HG03060 (cell line): Measurements from ENCODE around the gene EXOC3L4.
"Not testable (repeated sequence)": the region's sequence is repeated elsewhere in the genome, so short reads cannot be mapped to it uniquely, and the experiment has no call there.

Source experiments
- ATAC-seq: cut with Tn5 transposase; IDR thresholded peaks from one replicate; pipeline ENCODE4 v1.9.1; 2021; ENCODE audit warnings: low read depth, moderate number of reproducible peaks; ENCODE audit not compliant: unreplicated experiment

The EXOC3L4 gene

DNA sequence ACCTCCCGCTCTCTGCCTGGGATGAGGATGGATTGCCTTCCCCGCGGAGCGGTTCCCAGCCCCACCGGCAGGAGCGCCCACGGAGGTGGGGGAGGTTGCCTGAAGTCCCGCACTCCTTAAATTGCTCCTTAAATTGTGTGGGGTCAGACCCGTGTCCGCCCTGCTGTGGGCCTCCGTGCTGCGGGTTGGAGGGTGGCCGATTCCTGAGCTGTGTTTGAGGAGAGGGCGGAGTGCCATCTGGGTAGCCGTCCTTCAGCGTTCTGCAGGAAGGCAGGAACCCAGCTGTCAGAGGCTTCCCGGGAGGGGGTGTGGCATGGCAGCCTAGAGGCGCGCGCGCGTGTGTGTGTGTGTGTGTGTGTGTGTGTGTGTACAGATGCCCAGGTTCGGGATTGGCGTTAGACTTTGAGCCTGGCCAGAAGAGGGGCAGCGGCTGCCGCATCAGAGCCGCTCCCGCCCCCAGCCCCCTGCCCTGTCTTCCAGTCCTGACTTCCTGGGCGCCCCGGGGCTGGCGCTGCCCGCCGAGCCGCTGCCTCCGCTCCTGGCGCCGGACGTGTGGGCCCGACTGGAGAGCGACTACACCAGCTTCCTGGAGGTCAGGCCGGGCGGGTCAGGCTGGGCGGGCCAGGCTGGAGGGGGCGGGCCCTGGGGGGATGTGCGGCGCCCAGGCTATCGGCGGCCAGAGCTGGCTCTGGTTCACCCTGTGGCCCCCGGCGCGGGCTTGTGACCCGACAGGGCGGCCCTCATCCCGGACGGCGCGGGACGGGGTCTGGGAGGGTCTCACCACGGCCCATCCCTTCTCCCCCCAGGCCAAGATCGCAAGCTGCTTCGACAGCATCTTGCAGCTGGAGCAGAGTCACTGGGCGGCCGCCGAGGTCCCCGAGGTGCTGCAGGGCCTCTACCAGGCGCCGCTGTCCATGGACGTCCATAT, 9.2 kb downstream of the EXOC3L4 start:
- no peak for ATAC-seq

DNA sequence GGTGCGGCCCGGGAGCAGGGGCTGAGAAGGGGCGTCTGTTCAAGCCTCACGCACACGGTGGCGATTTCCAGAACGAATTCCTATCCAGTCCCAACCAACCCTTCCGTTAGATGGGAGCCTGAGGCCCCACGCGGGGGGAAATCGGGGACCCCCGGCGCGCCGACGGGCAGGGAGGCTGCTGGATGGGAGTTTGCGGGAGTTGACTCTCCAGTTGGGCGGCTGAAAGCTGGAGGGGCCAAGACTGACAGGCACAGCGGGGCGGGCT, 9.8 kb downstream of the EXOC3L4 start:
- ATAC-seq: no peak

- ATAC-seq: no peak
Observed at GRCh38 chr14:103104654-103105452, 10.3 kb downstream of the EXOC3L4 start.

DNA sequence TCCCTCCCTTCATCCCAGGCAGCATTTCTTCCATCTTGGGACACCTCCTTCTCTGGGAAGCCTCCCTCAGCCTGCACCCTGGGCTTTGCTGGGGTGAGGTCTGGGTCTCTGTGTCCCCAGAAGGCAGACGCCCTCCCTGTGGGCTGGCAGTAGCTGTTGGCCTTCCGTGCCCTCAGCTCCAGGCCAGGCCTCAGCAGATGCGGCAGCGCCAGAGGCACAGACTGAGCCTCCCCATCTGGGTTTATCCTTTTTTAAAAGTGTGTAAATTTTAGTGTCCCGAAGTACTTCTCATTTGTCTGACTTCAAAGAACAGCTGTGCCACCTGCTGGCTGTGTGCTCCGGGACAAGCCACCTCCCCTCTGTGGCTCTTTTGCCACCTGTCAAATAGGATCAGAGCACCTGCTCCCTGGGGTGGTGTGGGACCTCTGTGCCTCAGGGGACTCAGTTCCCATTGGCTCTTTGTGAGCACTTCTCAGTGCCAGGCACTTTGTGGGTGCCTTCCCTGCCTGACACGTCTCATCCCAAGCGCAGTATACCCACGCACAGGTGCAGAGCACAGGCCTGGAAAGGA, 11.1 kb downstream of the EXOC3L4 start:
- no peak for ATAC-seq

DNA sequence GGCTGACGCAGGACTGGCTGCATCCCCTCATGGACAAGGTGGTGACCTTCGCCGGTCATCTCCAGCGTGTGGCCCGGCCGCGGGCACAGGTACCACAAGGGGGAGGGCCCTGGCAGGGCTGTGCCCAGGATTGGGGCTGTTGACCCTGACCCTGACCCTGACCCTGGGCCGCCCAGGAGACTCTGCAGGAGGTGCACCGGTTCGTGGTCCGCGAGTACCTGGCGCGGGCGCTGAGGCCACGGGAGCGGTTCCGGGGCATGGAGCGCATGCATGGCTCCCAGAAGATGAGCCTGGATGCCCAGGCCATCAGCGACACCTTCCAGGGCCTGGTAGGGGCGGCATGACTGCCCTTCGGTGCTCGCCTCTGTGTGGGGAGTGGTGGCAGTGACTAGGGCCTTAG, 12.9 kb downstream of the EXOC3L4 start:
- ATAC-seq: no peak

GRCh38 chr14:103107941-103108748, 13.6 kb downstream of the EXOC3L4 start:
- ATAC-seq: no peak

DNA sequence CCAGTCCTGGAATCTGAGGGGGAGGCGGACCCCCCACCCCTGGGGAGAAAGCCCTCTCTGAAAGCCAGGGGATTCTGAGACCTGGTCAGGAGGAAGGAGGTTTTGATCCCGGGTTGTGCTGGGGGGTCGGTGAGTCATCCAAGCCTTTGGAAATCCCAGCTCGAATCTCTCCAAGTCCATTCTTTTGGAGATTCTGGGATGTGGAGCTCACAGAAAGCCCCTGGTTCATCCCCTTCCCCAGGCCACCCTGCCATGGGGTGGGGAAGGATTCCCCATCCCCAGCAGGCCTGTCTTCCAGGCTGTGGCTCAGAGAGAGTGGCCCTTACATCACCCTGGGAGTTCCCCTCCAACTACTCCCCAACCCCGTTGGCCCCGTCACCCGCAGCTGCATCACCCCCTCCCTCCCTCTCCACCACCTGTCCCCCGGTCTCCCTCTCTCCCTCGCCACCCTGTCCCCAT, 14.3 kb downstream of the EXOC3L4 start:
- ATAC-seq: no peak

DNA sequence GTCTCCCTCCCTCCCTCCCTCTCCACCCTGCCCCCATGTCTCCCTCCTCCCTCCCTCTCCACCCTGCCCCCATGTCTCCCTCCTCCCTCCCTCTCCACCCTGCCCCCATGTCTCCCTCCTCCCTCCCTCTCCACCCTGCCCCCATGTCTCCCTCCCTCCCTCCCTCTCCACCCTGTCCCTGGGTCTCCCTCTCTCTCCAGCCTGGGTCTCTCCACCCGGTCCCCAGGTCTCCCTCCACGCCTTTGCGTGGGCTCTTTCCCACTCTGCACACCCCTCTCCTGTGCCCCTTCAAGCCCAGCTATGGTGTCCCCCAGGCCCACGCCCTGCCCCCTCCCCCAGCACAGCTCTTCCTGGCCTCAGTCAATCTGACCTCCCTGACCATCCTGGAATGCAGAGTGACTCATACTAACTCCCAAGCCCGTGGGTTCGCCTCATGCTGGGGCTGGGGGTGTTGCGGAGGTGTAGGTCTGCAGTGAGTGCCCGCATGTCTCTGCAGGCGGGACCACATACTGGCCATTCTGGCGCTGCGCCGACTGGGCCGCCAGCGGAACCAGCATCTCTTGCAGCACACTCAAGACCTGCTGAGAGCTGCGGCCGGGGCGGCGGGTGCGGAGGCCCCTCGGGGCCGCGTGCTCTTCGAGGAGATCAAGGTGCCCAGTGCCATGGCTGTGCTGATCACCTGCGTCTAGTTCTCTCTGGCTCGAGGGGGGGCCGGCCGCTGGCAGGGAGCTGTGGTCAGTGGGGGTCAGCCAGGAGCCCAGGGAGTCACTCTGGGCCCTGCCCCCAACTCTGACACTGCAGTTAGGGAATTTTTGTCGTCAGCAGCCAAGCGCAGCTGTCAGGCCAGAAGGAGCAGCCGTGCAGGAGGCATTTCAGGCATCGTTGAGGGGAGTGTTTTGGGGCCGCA, 15.3 kb downstream of the EXOC3L4 start:
- no peak for ATAC-seq

GRCh38 chr14:103110681-103111231, 16.2 kb downstream of the EXOC3L4 start:
- no peak for ATAC-seq

GRCh38 chr14:103111232-103111868, 16.8 kb downstream of the EXOC3L4 start:
- ATAC-seq: no peak

GRCh38 chr14:103112400-103113243, 18.1 kb downstream of the EXOC3L4 start:
- ATAC-seq: no peak

GRCh38 chr14:103113303-103113702, 18.8 kb downstream of the EXOC3L4 start:
- no peak for ATAC-seq

DNA sequence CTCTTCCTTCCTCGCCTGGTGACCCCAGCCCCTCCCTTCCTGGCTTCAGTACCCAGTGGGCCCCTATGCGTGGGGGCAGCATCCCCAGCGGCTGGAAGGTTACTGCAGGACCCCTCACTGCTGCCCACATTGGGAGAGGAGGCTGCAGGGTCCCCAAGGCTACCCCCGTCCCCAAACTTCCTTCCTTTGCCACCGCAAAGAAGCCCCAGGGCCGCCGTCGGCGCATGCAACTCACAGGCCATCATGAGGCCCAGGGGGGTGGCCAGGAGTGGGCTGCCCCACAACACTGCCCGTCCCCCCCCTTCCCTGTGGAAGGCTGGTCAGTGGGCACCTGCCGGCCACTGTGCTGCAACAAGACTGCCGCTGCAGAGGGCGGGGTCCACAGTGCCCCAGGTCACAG, 19.2 kb downstream of the EXOC3L4 start:
- ATAC-seq: no peak

DNA sequence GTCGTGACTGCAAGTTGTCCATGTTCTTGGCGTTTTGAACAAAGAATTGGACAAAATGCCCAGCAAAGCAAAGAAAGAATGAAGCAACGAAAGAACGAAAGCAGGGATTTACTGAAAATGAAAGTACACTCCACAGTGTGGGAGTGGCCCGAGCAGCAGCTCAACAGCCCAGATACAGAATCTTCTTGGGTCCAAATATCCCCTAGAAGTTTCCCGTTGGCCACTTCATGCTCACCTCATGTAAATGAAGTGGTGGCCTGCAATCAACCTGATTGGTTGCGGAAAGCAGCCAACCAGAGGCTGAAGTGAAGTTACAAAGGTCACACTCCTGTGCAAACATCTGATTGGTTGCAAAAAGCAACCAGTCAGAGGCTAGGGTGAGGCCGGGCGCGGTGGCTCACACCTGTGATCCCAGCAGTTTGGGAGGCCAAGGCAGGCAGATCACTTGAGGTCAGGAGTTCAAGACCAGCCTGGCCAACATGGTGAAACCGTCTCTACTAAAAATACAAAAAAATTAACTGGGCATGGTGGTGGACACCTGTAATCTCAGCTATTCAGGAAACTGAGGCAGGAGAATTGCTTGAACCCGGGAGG, 20.7 kb downstream of the EXOC3L4 start:
- ATAC-seq: not testable (repeated sequence)

- no peak for ATAC-seq
Observed at GRCh38 chr14:103115845-103116572, 21.5 kb downstream of the EXOC3L4 start.

GRCh38 chr14:103116636-103117035, 22.1 kb downstream of the EXOC3L4 start:
- ATAC-seq: no peak

- ATAC-seq: not testable (repeated sequence)
Observed at GRCh38 chr14:103117499-103117898, 23.0 kb downstream of the EXOC3L4 start.
